Amygdala (tissue), 56 donors: ENCODE data around the gene THAP4.
A peak's percentile ranks its signal among the peaks of the same experiment; 100 is the strongest.

Experiments
- DNase-seq, 56 donors: peaks; one replicate each; lab custom pipeline; 2025; lab: John Stamatoyannopoulos, UW

The THAP4 gene

DNA sequence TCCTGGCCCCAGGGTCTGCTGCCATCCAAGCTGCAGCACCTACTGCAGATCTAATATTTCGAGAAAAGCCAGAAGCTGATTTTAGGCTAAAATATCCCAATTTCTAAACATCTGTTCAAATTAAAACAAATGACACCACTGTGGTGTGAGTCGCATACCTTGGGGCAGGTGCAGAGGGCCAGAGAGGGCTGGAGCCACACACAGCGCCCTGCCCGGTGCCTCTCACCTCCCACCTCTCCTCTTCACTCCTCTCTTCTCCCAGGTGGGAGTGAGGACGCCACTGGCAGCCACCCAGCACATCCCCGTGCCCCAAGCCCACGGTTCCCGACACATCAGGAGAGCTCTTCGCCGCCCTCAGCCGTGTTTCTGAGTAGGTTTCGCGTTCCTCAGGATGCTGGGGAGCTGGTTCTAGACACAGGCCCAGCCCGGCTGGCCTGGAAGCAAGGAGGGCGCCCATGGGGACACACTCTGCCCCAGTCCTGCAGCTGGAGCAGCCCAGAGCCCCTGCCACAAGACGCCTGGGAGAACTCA lies 21.4 kb downstream of the THAP4 start:
- no peak for DNase-seq

DNA sequence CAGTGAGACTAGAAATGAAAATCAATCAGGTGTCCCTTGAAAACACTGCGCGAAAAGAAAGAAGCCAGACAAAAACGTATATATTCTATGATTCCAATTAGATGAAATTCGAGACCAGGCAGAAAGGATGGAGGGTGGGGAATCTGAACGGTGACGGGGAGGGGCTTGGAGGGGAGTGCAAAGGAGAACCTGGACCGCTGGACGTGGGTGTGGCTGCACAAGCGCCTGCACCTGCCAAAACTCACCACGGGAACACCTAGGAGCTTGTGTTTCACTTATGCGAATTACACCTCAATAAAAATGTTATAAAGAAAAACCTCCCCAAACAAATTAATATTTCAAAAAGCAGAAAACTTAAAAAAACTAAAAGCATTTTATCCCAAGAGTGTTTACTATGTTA lies 21.9 kb downstream of the THAP4 start:
- DNase-seq: no peak

GRCh38 chr2:241613017-241613780 lies 23.8 kb downstream of the THAP4 start:
- no peak for DNase-seq

- DNase-seq: no peak
Measured at GRCh38 chr2:241612156-241613016, 24.6 kb downstream of the THAP4 start.

- DNase-seq: no peak
Measured at GRCh38 chr2:241611062-241611461, 25.9 kb downstream of the THAP4 start.

- peak in 42 of 56 donors; percentile 13 to 87 (median 44) for DNase-seq
Measured at GRCh38 chr2:241609859-241610793, 26.8 kb downstream of the THAP4 start.

GRCh38 chr2:241608881-241609280 lies 28.1 kb downstream of the THAP4 start:
- no peak for DNase-seq

GRCh38 chr2:241607162-241607885 lies 29.6 kb downstream of the THAP4 start:
- no peak for DNase-seq

DNA sequence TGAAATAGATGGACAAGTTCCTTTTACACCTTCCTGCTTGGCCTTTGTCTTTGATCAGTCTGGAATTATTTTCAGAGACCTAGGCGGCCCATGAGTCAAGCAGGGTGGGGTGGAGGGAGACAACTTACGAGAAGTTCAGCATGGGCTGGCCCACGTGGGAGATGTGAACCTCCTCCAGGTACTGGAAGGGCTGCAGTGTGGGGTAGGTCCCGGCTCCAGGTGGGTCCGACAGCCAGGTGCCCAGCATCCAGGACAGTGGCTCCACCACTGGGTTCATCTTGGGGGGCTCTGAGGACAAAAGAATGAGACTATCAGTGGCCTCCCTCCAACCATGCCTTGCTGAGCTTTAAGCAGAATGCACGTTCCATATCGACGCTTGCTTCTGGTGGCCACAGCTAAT lies 30.8 kb downstream of the THAP4 start:
- DNase-seq: no peak

- no peak for DNase-seq
Measured at GRCh38 chr2:241603686-241604085, 33.3 kb downstream of the THAP4 start.

- no peak for DNase-seq
Measured at GRCh38 chr2:241602720-241603119, 34.2 kb downstream of the THAP4 start.

DNA sequence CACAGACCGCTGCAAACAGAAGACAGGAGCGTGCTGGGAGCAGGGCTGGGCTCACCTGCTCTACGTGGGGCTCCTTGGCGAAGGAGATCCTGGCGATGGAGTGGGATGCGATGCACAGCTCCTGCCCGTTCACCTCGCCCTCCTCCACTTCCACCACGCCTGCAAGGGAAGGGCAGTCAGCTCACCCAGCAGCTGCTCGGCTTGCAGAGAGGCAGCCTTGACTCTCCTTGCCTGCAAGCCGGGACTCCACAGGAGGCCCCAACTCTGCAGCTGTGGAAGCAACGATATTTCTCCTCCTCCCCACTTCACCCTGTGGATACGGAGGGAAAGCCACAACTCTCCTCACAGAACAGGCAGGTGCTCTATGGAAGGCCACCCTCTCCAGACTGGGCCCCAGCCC lies 35.1 kb downstream of the THAP4 start:
- no peak for DNase-seq

DNA sequence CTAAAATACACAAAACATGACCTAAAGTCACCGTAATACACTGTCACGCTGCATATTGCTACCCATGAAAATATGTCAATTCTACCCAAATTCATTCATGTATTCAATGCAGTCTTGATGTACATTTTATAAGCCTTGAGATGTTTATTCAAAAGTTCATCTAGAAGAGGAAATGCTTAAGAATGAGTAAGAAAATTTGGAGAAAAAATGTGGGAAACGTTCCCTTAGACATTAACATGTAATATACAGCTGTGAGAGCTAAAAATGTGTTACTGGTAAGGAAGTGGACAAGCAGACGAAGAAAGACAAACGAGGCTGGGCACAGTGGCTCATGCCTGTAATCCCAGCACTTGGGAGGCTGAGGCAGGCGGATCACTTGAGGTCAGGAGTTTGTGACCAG lies 37.3 kb downstream of the THAP4 start:
- no peak for DNase-seq

DNA sequence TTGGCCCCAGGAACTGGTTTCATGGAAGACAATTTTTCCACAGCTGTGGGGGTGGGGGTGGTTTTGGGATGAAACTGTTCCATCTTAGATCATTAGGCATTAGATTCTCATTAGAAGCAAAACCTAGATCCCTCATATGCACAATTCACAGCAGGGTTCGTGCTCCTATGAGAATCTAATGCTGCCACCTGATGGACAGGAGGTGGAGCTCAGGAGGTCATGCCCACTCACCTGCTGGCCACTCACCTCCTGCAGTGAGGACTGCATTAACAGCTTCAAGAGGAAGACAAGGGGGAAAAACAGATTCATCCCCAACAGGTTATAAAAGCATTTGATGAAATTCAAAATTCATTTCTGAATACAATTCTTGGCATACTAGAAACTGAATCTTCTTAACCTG lies 38.5 kb downstream of the THAP4 start:
- no peak for DNase-seq

DNA sequence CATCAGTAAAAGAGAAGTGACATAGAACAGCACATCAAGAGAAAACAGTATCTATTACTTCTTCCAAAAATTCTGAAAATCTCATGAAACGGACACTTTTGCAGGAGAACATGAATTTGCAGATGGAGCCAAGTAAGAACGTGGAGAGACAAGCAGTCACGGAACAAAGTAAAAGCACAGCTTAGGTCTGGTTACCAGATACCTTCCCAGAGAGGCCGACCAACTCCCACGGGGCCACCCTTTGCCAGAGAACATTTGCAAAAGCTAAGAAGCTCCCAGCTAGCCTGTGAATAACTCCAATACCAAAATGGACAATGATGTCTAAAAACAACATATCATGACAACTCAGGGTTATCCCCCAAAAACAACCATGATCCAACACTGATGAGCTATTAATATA lies 38.9 kb downstream of the THAP4 start:
- no peak for DNase-seq

DNA sequence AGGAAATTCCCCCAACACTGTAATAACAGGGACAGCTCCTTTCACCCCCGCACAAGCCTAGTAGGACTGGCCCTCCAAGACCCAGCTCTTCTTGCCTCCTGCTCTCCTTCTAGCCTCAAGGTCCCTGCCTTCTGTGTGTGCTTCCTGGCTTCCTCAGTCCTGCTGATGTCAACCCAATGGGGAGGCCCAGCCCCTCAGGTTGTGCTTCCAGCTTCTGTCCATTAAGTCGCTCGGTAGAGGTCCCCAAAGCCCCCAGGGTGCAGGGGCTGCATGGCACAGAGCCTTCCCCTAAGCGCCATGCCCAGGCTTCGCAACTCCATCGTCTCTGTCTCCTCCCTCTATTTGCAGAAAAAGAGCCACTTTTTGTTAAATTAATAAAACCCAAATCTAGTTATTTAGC lies 39.4 kb downstream of the THAP4 start:
- no peak for DNase-seq

DNA sequence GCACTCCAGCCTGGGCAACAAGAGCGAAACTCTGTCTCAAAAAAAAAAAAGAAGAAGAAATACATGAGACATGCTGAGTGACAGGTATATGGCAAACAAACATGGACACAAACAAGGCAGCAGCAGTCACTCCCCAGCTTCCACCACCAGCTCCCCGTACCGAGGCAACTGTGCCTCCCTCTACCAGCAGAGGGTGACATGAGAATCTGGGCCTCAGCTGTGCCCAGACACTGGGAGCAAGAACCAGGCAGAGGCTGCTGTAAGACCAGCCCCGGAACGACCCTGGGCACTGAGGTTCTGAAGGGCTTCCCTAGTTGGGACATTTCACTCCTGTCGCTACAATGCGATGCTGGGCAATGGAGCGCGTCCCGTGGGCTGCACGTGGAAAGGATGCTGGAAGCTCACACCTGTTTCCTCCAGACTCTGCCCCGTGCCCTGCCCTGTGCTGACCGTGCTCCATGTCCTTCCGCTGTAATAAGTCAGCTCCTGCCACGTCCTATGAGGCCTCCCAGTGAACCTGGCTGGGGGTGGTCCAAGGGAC lies 41.3 kb downstream of the THAP4 start:
- DNase-seq: no peak

GRCh38 chr2:241593271-241593670 lies 43.7 kb downstream of the THAP4 start:
- no peak for DNase-seq

- no peak for DNase-seq
Measured at GRCh38 chr2:241592126-241592845, 44.7 kb downstream of the THAP4 start.
